ENCODE data around the gene SAFB. TPM values are rescaled to one million over a fixed set of nuclear protein-coding genes. Genes with fewer than 3 reads are reported as not detected.
"Not testable (repeated sequence)": the region's sequence is repeated elsewhere in the genome, so short reads cannot be mapped to it uniquely, and the experiment has no call there.

Gene SAFB
- total RNA-seq, 1 experiment from 2014 or later: 106 TPM

GRCh38 chr19:5590151-5590864 is 32.6 kb upstream of the SAFB start:
- Histone ChIP-seq H3K27ac (no peak overlapping the region), H3K9me3 (replicated peaks) (no peaks in the 10 kb centered on the region), H3K4me1 (peaks cover 18% of the 10 kb centered on the region; the same call in 1 of the 2 replicates), H3K27me3 (no peaks in the 10 kb centered on the region), H3K36me3 (peaks cover 71% of the 10 kb centered on the region), H3K4me3 (no peak overlapping the region)
- no peak for DNase-seq

- no peaks in the 10 kb centered on the region for H3K9me3 ChIP-seq (replicated peaks)
- peaks cover 76% of the 10 kb centered on the region for H3K36me3 ChIP-seq
Measured at GRCh38 chr19:5590865-5591154, 32.1 kb upstream of the SAFB start.

GRCh38 chr19:5591476-5591875 is 31.4 kb upstream of the SAFB start:
- H3K9me3 ChIP-seq (replicated peaks): no peaks in the 10 kb centered on the region
- H3K36me3 ChIP-seq: peaks cover 83% of the 10 kb centered on the region
- DNase-seq: no peak

More at GRCh38 chr19:5590865-5591154, 32.1 kb upstream of the SAFB start:
- no peaks in the 10 kb centered on the region for H3K27me3 ChIP-seq
- H3K27ac ChIP-seq: no peak overlapping the region
- peaks cover 13% of the 10 kb centered on the region; the same call in 1 of the 2 replicates for H3K4me1 ChIP-seq
- DNase-seq: no peak
- H3K4me3 ChIP-seq: no peak overlapping the region

GRCh38 chr19:5592531-5593342 is 30.1 kb upstream of the SAFB start:
- H3K4me3 ChIP-seq: no peak overlapping the region
- H3K4me1 ChIP-seq: no peaks in the 10 kb centered on the region
- H3K9me3 ChIP-seq (replicated peaks): no peaks in the 10 kb centered on the region
- H3K27me3 ChIP-seq: no peaks in the 10 kb centered on the region
- no peak for DNase-seq
- H3K36me3 ChIP-seq: peaks cover 88% of the 10 kb centered on the region
- H3K27ac ChIP-seq: no peak overlapping the region

More at GRCh38 chr19:5591476-5591875, 31.4 kb upstream of the SAFB start:
- Histone ChIP-seq H3K4me1 (peaks cover 7% of the 10 kb centered on the region; the same call in 1 of the 2 replicates), H3K27me3 (no peaks in the 10 kb centered on the region), H3K27ac (no peak overlapping the region), H3K4me3 (no peak overlapping the region)

GRCh38 chr19:5593343-5594255 is 29.3 kb upstream of the SAFB start:
- H3K27ac ChIP-seq: no peak overlapping the region
- no peak for DNase-seq
- no peaks in the 10 kb centered on the region for H3K27me3 ChIP-seq
- H3K4me1 ChIP-seq: no peaks in the 10 kb centered on the region
- no peak overlapping the region for H3K4me3 ChIP-seq
- H3K9me3 ChIP-seq (replicated peaks): no peaks in the 10 kb centered on the region
- peaks cover 90% of the 10 kb centered on the region for H3K36me3 ChIP-seq

- H3K27me3 ChIP-seq: no peaks in the 10 kb centered on the region
- H3K36me3 ChIP-seq: peaks cover 93% of the 10 kb centered on the region
- no peaks in the 10 kb centered on the region for H3K9me3 ChIP-seq (replicated peaks)
- no peak overlapping the region for H3K27ac ChIP-seq
- no peaks in the 10 kb centered on the region for H3K4me1 ChIP-seq
- no peak overlapping the region for H3K4me3 ChIP-seq
- no peak for DNase-seq
Measured at GRCh38 chr19:5594521-5594950, 28.3 kb upstream of the SAFB start.

GRCh38 chr19:5595129-5595528 is 27.8 kb upstream of the SAFB start:
- DNase-seq: no peak
- no peaks in the 10 kb centered on the region for H3K4me1 ChIP-seq

GRCh38 chr19:5595745-5596144 is 27.1 kb upstream of the SAFB start:
- no peak for DNase-seq

More at GRCh38 chr19:5595129-5595528, 27.8 kb upstream of the SAFB start:
- Histone ChIP-seq H3K27me3 (no peaks in the 10 kb centered on the region), H3K9me3 (replicated peaks) (no peaks in the 10 kb centered on the region), H3K36me3 (peaks cover 93% of the 10 kb centered on the region), H3K27ac (no peak overlapping the region), H3K4me3 (no peak overlapping the region)

GRCh38 chr19:5600797-5601196 is 22.1 kb upstream of the SAFB start:
- Histone ChIP-seq H3K4me1 (no peaks in the 10 kb centered on the region), H3K27me3 (no peaks in the 10 kb centered on the region), H3K36me3 (peaks cover 88% of the 10 kb centered on the region), H3K4me3 (no peak overlapping the region), H3K27ac (no peak overlapping the region), H3K9me3 (replicated peaks) (no peaks in the 10 kb centered on the region)
- DNase-seq: no peak

More at GRCh38 chr19:5595745-5596144, 27.1 kb upstream of the SAFB start:
- Histone ChIP-seq H3K9me3 (replicated peaks) (no peaks in the 10 kb centered on the region), H3K36me3 (peaks cover 96% of the 10 kb centered on the region), H3K4me1 (no peaks in the 10 kb centered on the region), H3K4me3 (no peak overlapping the region), H3K27me3 (no peaks in the 10 kb centered on the region), H3K27ac (no peak overlapping the region)

GRCh38 chr19:5603626-5604025 is 19.3 kb upstream of the SAFB start:
- Histone ChIP-seq H3K4me3 (no peak overlapping the region), H3K4me1 (no peaks in the 10 kb centered on the region), H3K9me3 (replicated peaks) (no peaks in the 10 kb centered on the region), H3K27ac (no peak overlapping the region), H3K36me3 (peaks cover 86% of the 10 kb centered on the region), H3K27me3 (no peaks in the 10 kb centered on the region)
- DNase-seq: no peak

- Histone ChIP-seq H3K9me3 (replicated peaks) (no peaks in the 10 kb centered on the region), H3K27ac (no peak overlapping the region), H3K4me1 (peaks cover 3% of the 10 kb centered on the region; the same call in 1 of the 2 replicates), H3K27me3 (no peaks in the 10 kb centered on the region), H3K4me3 (no peak overlapping the region), H3K36me3 (peaks cover 85% of the 10 kb centered on the region)
- no peak for DNase-seq
Measured at GRCh38 chr19:5605362-5605761, 17.5 kb upstream of the SAFB start.

- DNase-seq: no peak
- Histone ChIP-seq H3K9me3 (replicated peaks) (no peaks in the 10 kb centered on the region), H3K4me3 (no peak overlapping the region), H3K27me3 (no peaks in the 10 kb centered on the region), H3K36me3 (peaks cover 82% of the 10 kb centered on the region), H3K4me1 (peaks cover 3% of the 10 kb centered on the region; the same call in 1 of the 2 replicates), H3K27ac (no peak overlapping the region)
Measured at GRCh38 chr19:5607318-5608275, 15.3 kb upstream of the SAFB start.

GRCh38 chr19:5608291-5608690 is 14.6 kb upstream of the SAFB start:
- Histone ChIP-seq H3K27me3 (no peaks in the 10 kb centered on the region), H3K4me1 (peaks cover 3% of the 10 kb centered on the region; the same call in 1 of the 2 replicates), H3K36me3 (peaks cover 85% of the 10 kb centered on the region), H3K4me3 (no peak overlapping the region), H3K9me3 (replicated peaks) (no peaks in the 10 kb centered on the region), H3K27ac (no peak overlapping the region)
- no peak for DNase-seq

GRCh38 chr19:5608766-5609165 is 14.1 kb upstream of the SAFB start:
- H3K9me3 ChIP-seq (replicated peaks); H3K4me3 ChIP-seq; DNase-seq; H3K4me1 ChIP-seq; H3K27ac ChIP-seq; H3K27me3 ChIP-seq: not testable (repeated sequence)
- peaks cover 85% of the 10 kb centered on the region for H3K36me3 ChIP-seq

Data from SJCRH30 (cell line).